Activated CD4-positive, alpha-beta T cell treated with anti-CD3 and anti-CD28 coated beads, Interleukin-2, amount 10 ng/mL, durations not matched to agents 7 days and 5 days (primary cell): Measurements from ENCODE around the gene CAPZB. TPM values are rescaled to one million over a fixed set of nuclear protein-coding genes. Genes with fewer than 3 reads are reported as not detected.
A peak's percentile ranks its signal among the peaks of the same experiment; 100 is the strongest.

ENCODE experiments used
- CTCF ChIA-PET: fragments of 350-600 bp; sonication (Branson Sonifier 250); formaldehyde crosslinking; loops from one replicate; lab custom pipeline; 2021; ENCODE audit warnings: antibody characterized with exemption; lab: Charles Lee
- POLR2A ChIA-PET: fragments of 350-600 bp; sonication (Branson Sonifier 250); formaldehyde crosslinking; loops from one replicate; lab custom pipeline; 2021; ENCODE audit warnings: antibody characterized with exemption; lab: Charles Lee
- DNase-seq: peaks from one replicate; pipeline ENCODE4 v3.0.0-alpha.2; 2020
- H3K27ac Mint-ChIP-seq: one replicate; pipeline ENCODE4 v1.8.0; 2021; ENCODE audit warnings: mild to moderate bottlenecking, moderate library complexity, mixed read lengths
- H3K27me3 Mint-ChIP-seq: one replicate; pipeline ENCODE4 v1.8.0; 2021; ENCODE audit warnings: mixed read lengths
- H3K36me3 Mint-ChIP-seq: one replicate; pipeline ENCODE4 v1.8.0; 2021; ENCODE audit warnings: low read depth, mixed read lengths
- H3K4me1 Mint-ChIP-seq: one replicate; pipeline ENCODE4 v1.8.0; 2021; ENCODE audit warnings: mixed read lengths
- H3K4me3 Mint-ChIP-seq: one replicate; pipeline ENCODE4 v1.8.0; 2021; ENCODE audit warnings: mild to moderate bottlenecking, moderate library complexity, mixed read lengths
- H3K9me3 Mint-ChIP-seq: one replicate; pipeline ENCODE4 v1.8.0; 2021; ENCODE audit warnings: mixed read lengths
- total RNA-seq, 2 experiments: library from RNA; stranded (reverse); gene quantifications; one replicate each; pipeline ENCODE4 v1.2.3, GENCODE V29; 2021

The CAPZB gene
- total RNA-seq, 2 experiments from 2014 or later, result 529 to 567 TPM

GRCh38 chr1:19416145-19416544 is 69.2 kb downstream of the CAPZB start:
- Mint-ChIP-seq H3K4me3 (no peak overlapping the region), H3K36me3 (peaks cover 46% of the 10 kb centered on the region), H3K27me3 (no peaks in the 10 kb centered on the region), H3K4me1 (peaks cover 31% of the 10 kb centered on the region), H3K27ac (no peak overlapping the region), H3K9me3 (no peaks in the 10 kb centered on the region)
- POLR2A ChIA-PET, result no interaction called here
- CTCF ChIA-PET, result interaction anchor here (0.6 to 0.7 kb wide), 4 partner anchors 28 to 293 kb away, joined by 3 read pairs; no protein-coding TSS in a partner anchor
- DNase-seq, result no peak

- Mint-ChIP-seq H3K9me3 (no peaks in the 10 kb centered on the region), H3K4me1 (peaks cover 39% of the 10 kb centered on the region), H3K27ac (no peak overlapping the region), H3K4me3 (no peak overlapping the region), H3K36me3 (peaks cover 53% of the 10 kb centered on the region), H3K27me3 (no peaks in the 10 kb centered on the region)
- POLR2A ChIA-PET, result no interaction called here
- DNase-seq, result no peak
- CTCF ChIA-PET, result interaction anchor here (0.6 kb wide), 1 partner anchor 278 kb away, joined by 3 read pairs; no protein-coding TSS in a partner anchor
These were observed 70.7 kb downstream of the CAPZB start for GRCh38 chr1:19414515-19415121.

GRCh38 chr1:19413999-19414398 is 71.3 kb downstream of the CAPZB start:
- Mint-ChIP-seq H3K4me3 (no peak overlapping the region), H3K9me3 (no peaks in the 10 kb centered on the region), H3K4me1 (peaks cover 39% of the 10 kb centered on the region), H3K27me3 (no peaks in the 10 kb centered on the region), H3K36me3 (peaks cover 49% of the 10 kb centered on the region), H3K27ac (no peak overlapping the region)
- POLR2A ChIA-PET, result no interaction called here
- CTCF ChIA-PET, result no interaction called here
- DNase-seq, result no peak

- H3K27ac Mint-ChIP-seq, result no peak overlapping the region
- peaks cover 32% of the 10 kb centered on the region for H3K4me1 Mint-ChIP-seq
- H3K36me3 Mint-ChIP-seq, result peaks cover 37% of the 10 kb centered on the region
- ChIA-PET POLR2A (no interaction called here), CTCF (interaction anchor here (0.6 kb wide), 1 partner anchor 22 kb away, joined by 5 read pairs; no protein-coding TSS in a partner anchor)
- H3K4me3 Mint-ChIP-seq, result no peak overlapping the region
- no peaks in the 10 kb centered on the region for H3K27me3 Mint-ChIP-seq
- no peak for DNase-seq
- H3K9me3 Mint-ChIP-seq, result no peaks in the 10 kb centered on the region
These were observed 72.7 kb downstream of the CAPZB start for GRCh38 chr1:19412654-19413053.

- ChIA-PET CTCF (no interaction called here), POLR2A (no interaction called here)
- no peak for DNase-seq
- peaks cover 35% of the 10 kb centered on the region for H3K4me1 Mint-ChIP-seq
- no peaks in the 10 kb centered on the region for H3K27me3 Mint-ChIP-seq
- H3K36me3 Mint-ChIP-seq, result peaks cover 28% of the 10 kb centered on the region
- H3K27ac Mint-ChIP-seq, result no peak overlapping the region
- no peaks in the 10 kb centered on the region for H3K9me3 Mint-ChIP-seq
- no peak overlapping the region for H3K4me3 Mint-ChIP-seq
These were observed 73.7 kb downstream of the CAPZB start for GRCh38 chr1:19411612-19412011.

DNA sequence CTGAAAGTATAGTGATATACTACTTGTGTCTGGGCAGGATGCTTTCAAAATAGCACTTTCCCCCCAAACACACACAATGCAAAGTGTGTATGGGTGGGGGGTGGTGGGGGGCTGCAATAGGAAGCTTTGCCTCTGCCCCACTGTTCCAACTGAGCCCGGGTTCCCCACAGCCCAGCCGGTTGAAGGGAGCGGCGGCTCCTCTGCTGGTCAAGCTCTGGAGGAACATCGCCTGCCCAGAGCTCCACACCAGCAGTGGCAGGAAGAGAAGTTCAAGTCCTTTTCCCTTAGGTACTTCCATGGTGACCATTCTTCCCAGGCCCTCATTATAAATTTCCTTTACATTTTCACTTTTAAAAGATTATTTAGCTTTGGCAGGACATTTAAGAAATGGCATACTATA is 74.9 kb downstream of the CAPZB start:
- H3K27ac Mint-ChIP-seq, result no peak overlapping the region
- H3K4me1 Mint-ChIP-seq, result peaks cover 46% of the 10 kb centered on the region
- CTCF ChIA-PET, result interaction anchor here (0.9 to 1.1 kb wide), 3 partner anchors 13 to 252 kb away, joined by 3 to 4 read pairs (median 3); no protein-coding TSS in a partner anchor
- no peaks in the 10 kb centered on the region for H3K9me3 Mint-ChIP-seq
- H3K27me3 Mint-ChIP-seq, result no peaks in the 10 kb centered on the region
- POLR2A ChIA-PET, result no interaction called here
- DNase-seq, result no peak
- no peak overlapping the region for H3K4me3 Mint-ChIP-seq
- H3K36me3 Mint-ChIP-seq, result peaks cover 23% of the 10 kb centered on the region

GRCh38 chr1:19409477-19410341 is 75.6 kb downstream of the CAPZB start:
- peak overlapping the region; percentile 28 for H3K27ac Mint-ChIP-seq
- H3K9me3 Mint-ChIP-seq, result no peaks in the 10 kb centered on the region
- ChIA-PET POLR2A (no interaction called here), CTCF (interaction anchor here (0.8 to 1.1 kb wide), 5 partner anchors 9 to 252 kb away, joined by 3 to 4 read pairs (median 3); no protein-coding TSS in a partner anchor)
- peaks cover 52% of the 10 kb centered on the region for H3K4me1 Mint-ChIP-seq
- H3K36me3 Mint-ChIP-seq, result peaks cover 28% of the 10 kb centered on the region
- no peak for DNase-seq
- no peaks in the 10 kb centered on the region for H3K27me3 Mint-ChIP-seq
- H3K4me3 Mint-ChIP-seq, result no peak overlapping the region

DNA sequence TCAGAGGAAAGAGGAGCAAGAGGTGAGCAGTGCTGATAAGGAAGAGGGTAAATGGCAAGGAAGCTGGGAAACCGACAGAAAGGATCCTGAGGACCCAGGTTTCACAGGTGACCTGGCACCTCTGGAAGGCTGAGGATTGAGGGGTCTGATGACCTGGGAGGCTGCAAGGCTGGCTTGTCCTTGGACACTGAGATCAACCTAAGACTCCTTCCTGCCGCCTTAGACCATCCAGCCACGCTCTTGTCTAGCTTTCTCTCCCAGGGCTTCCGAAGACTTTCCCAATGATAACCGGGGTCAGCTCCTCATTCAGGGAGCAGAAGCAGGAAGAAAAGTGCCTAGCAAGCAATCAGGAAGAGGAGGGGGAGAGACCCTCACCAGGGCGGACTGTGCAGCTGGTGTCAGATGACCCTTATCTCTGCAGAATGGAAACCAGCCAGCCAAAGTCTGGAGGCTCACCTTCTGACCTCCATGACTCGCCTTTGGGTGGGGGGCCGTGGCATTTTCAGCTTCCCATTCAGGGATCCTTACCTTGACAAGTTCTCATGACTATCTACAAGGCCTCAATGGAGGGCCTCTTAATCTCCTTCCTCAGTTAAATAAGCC is 77.7 kb downstream of the CAPZB start:
- Mint-ChIP-seq H3K9me3 (no peaks in the 10 kb centered on the region), H3K27ac (peak overlapping the region; percentile 52), H3K27me3 (no peaks in the 10 kb centered on the region), H3K36me3 (peaks cover 28% of the 10 kb centered on the region), H3K4me1 (peaks cover 52% of the 10 kb centered on the region), H3K4me3 (no peak overlapping the region)
- no peak for DNase-seq
- CTCF ChIA-PET, result interaction anchor here (0.6 to 2.8 kb wide), 4 partner anchors 15 to 175 kb away, joined by 3 to 11 read pairs (median 4); no protein-coding TSS in a partner anchor
- POLR2A ChIA-PET, result no interaction called here

- POLR2A ChIA-PET, result no interaction called here
- Mint-ChIP-seq H3K9me3 (no peaks in the 10 kb centered on the region), H3K27ac (no peak overlapping the region), H3K36me3 (peaks cover 24% of the 10 kb centered on the region), H3K27me3 (no peaks in the 10 kb centered on the region), H3K4me1 (peaks cover 49% of the 10 kb centered on the region), H3K4me3 (no peak overlapping the region)
- DNase-seq, result no peak
- CTCF ChIA-PET, result interaction anchor here (1.0 to 2.8 kb wide), 4 partner anchors 14 to 176 kb away, joined by 3 to 11 read pairs (median 4); no protein-coding TSS in a partner anchor
These were observed 78.7 kb downstream of the CAPZB start for GRCh38 chr1:19406680-19407079.

DNA sequence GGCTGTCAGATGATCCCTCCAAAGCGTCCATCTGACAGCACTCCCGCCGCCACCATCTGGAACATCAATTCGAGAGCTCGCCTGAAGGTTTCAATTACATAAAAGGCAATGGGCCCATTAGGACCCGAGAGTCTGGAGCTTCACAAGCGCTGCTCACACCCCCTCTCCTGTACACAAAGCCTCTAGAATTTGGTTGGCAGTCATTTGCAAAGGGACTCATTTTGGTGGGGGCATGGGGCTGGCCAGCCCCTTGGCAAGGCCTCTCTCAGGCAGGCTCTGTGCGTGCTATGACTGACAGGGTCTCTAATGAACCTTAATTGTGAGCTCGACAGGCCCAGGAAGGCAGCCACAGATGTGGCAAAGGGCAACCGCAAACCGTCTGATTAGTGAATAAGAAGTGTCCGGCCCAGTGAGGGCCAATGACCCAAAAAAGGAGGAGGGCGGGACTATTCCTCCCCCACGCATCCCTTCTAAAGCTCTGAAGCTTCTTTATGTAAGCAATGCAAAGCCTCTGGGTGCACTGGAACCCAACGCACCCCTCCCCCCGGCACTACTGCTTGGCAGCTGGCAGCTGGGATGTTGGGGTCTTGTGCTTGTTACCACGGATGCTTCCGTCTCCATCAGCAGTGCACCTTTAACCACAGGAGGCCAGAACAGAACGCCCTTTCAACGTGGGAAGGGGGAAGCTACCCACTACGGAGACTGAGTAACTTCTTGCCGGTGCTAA is 79.4 kb downstream of the CAPZB start:
- peaks cover 25% of the 10 kb centered on the region for H3K36me3 Mint-ChIP-seq
- H3K27ac Mint-ChIP-seq, result no peak overlapping the region
- H3K9me3 Mint-ChIP-seq, result no peaks in the 10 kb centered on the region
- H3K4me1 Mint-ChIP-seq, result peaks cover 44% of the 10 kb centered on the region
- H3K27me3 Mint-ChIP-seq, result no peaks in the 10 kb centered on the region
- DNase-seq, result no peak
- POLR2A ChIA-PET, result no interaction called here
- H3K4me3 Mint-ChIP-seq, result no peak overlapping the region
- CTCF ChIA-PET, result interaction anchor here (0.6 to 2.8 kb wide), 7 partner anchors 14 to 1145 kb away, joined by 3 to 11 read pairs (median 4); no protein-coding TSS in a partner anchor

DNA sequence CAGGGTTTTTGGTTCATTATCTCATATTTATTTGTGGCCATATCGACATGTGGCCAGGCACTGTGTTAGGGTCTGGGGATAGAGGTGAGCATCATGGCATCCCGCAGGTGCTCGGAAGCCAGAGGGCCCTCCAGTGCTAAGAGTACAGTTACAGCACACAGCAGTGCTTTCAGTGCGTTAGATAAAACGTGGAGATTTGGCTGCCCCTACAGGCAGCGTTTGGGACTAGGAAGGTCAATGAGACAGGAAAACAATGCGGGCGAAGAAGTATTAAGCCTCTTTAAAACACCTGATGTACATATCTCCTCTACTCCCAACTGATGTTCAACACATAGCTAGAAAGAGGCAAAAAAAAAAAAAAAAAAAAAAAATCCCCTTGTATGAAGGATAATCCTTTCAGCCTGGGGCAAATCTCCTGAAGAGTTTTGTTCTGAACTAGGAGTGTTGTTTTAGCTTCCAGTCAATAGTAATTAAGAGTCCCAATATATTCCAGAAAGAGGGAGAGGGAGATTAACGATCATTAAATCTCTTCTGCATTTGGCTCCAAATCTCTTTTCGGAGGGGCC is 80.1 kb downstream of the CAPZB start:
- CTCF ChIA-PET, result interaction anchor here (0.6 to 2.8 kb wide), 5 partner anchors 14 to 1146 kb away, joined by 3 to 11 read pairs (median 5); no protein-coding TSS in a partner anchor

GRCh38 chr1:19404748-19405147 is 80.6 kb downstream of the CAPZB start:
- peaks cover 44% of the 10 kb centered on the region for H3K4me1 Mint-ChIP-seq
- H3K27me3 Mint-ChIP-seq, result no peaks in the 10 kb centered on the region
- no peak overlapping the region for H3K4me3 Mint-ChIP-seq
- H3K36me3 Mint-ChIP-seq, result peaks cover 24% of the 10 kb centered on the region
- H3K27ac Mint-ChIP-seq, result no peak overlapping the region
- no peaks in the 10 kb centered on the region for H3K9me3 Mint-ChIP-seq
- no peak for DNase-seq
- ChIA-PET POLR2A (no interaction called here), CTCF (interaction anchor here (0.6 to 1.1 kb wide), 2 partner anchors 46 to 241 kb away, joined by 3 read pairs; no protein-coding TSS in a partner anchor)

More for the DNA sequence above, 80.1 kb downstream of the CAPZB start:
- no peak for DNase-seq
- Mint-ChIP-seq H3K9me3 (no peaks in the 10 kb centered on the region), H3K4me1 (peaks cover 48% of the 10 kb centered on the region), H3K27me3 (no peaks in the 10 kb centered on the region), H3K27ac (no peak overlapping the region), H3K4me3 (no peak overlapping the region), H3K36me3 (peaks cover 28% of the 10 kb centered on the region)
- POLR2A ChIA-PET, result no interaction called here
